ES-I3 (cell line): ENCODE measurements around the gene CSTF1.
A peak's percentile ranks its signal among the peaks of the same experiment; 100 is the strongest.
"Not testable (repeated sequence)": the region's sequence is repeated elsewhere in the genome, so short reads cannot be mapped to it uniquely, and the experiment has no call there.

Experiments used
- H3K36me3 ChIP-seq: 2 replicates; pipeline ENCODE4 v1.6.1; 2013; ENCODE audit warnings: mild to moderate bottlenecking, low read length, control low read depth, moderate library complexity; ENCODE audit not compliant: insufficient read depth
- H3K4me1 ChIP-seq: 2 replicates; pipeline ENCODE4 v1.6.1; 2013; ENCODE audit warnings: mild to moderate bottlenecking, control low read depth, low read length; ENCODE audit not compliant: insufficient read depth
- H3K9ac ChIP-seq: 2 replicates; pipeline ENCODE4 v1.6.1; 2013; ENCODE audit warnings: low read depth, mild to moderate bottlenecking, low read length, moderate library complexity
- H3K9me3 ChIP-seq: 2 replicates; pipeline ENCODE4 v1.6.1; 2013; ENCODE audit warnings: mild to moderate bottlenecking, low read length, moderate library complexity; ENCODE audit not compliant: control insufficient read depth, insufficient read depth

The CSTF1 gene

GRCh38 chr20:56382696-56383095 lies 9.7 kb upstream of the CSTF1 start:
- Histone ChIP-seq H3K9me3 (no peaks in the 10 kb centered on the region), H3K9ac (no peak overlapping the region), H3K36me3 (peaks cover 17% of the 10 kb centered on the region)

GRCh38 chr20:56383334-56383733 lies 9.1 kb upstream of the CSTF1 start:
- Histone ChIP-seq H3K36me3 (peaks cover 17% of the 10 kb centered on the region), H3K9ac (no peak overlapping the region), H3K4me1 (peaks cover 4% of the 10 kb centered on the region; the same call in 1 of the 2 replicates), H3K9me3 (no peaks in the 10 kb centered on the region)

More at GRCh38 chr20:56382696-56383095, 9.7 kb upstream of the CSTF1 start:
- H3K4me1 ChIP-seq, result peaks cover 4% of the 10 kb centered on the region; the same call in 1 of the 2 replicates

- no peaks in the 10 kb centered on the region for H3K9me3 ChIP-seq
- H3K9ac ChIP-seq, result no peak overlapping the region
- peaks cover 17% of the 10 kb centered on the region; the same call in 1 of the 2 replicates for H3K36me3 ChIP-seq
- H3K4me1 ChIP-seq, result peaks cover 4% of the 10 kb centered on the region; the same call in 1 of the 2 replicates
Measured at GRCh38 chr20:56385130-56385529, 7.3 kb upstream of the CSTF1 start.

GRCh38 chr20:56386219-56386618 lies 6.2 kb upstream of the CSTF1 start:
- H3K36me3 ChIP-seq, result peaks cover 19% of the 10 kb centered on the region; the same call in 1 of the 2 replicates
- no peaks in the 10 kb centered on the region for H3K9me3 ChIP-seq
- peaks cover 6% of the 10 kb centered on the region; the same call in 1 of the 2 replicates for H3K4me1 ChIP-seq
- no peak overlapping the region for H3K9ac ChIP-seq

- Histone ChIP-seq H3K9ac (no peak overlapping the region), H3K4me1 (peaks cover 3% of the 10 kb centered on the region; the same call in 1 of the 2 replicates), H3K36me3 (peaks cover 19% of the 10 kb centered on the region; the same call in 1 of the 2 replicates), H3K9me3 (no peaks in the 10 kb centered on the region)
Measured at GRCh38 chr20:56388882-56389281, 3.6 kb upstream of the CSTF1 start.

GRCh38 chr20:56389807-56390206 lies 2.6 kb upstream of the CSTF1 start:
- peaks cover 15% of the 10 kb centered on the region; the same call in 1 of the 2 replicates for H3K36me3 ChIP-seq
- peaks cover 3% of the 10 kb centered on the region; the same call in 1 of the 2 replicates for H3K4me1 ChIP-seq
- no peaks in the 10 kb centered on the region for H3K9me3 ChIP-seq
- no peak overlapping the region for H3K9ac ChIP-seq

- H3K9ac ChIP-seq, H3K9me3 ChIP-seq, H3K4me1 ChIP-seq: not testable (repeated sequence)
- H3K36me3 ChIP-seq, result peaks cover 18% of the 10 kb centered on the region; the same call in 1 of the 2 replicates
Measured at GRCh38 chr20:56390396-56390795, 2.0 kb upstream of the CSTF1 start.

- no peaks in the 10 kb centered on the region for H3K9me3 ChIP-seq
- H3K4me1 ChIP-seq, result peaks cover 3% of the 10 kb centered on the region; the same call in 1 of the 2 replicates
- H3K9ac ChIP-seq, result peak overlapping the region; percentile 88
- peaks cover 24% of the 10 kb centered on the region; the same call in 1 of the 2 replicates for H3K36me3 ChIP-seq
Measured at GRCh38 chr20:56391037-56391436, 1.4 kb upstream of the CSTF1 start.

GRCh38 chr20:56391596-56392131 lies 781 bp upstream of the CSTF1 start:
- H3K9me3 ChIP-seq, result no peaks in the 10 kb centered on the region
- peaks cover 26% of the 10 kb centered on the region; the same call in 1 of the 2 replicates for H3K36me3 ChIP-seq

GRCh38 chr20:56392881-56393482 lies 537 bp downstream of the CSTF1 start:
- peaks cover 3% of the 10 kb centered on the region; the same call in 1 of the 2 replicates for H3K4me1 ChIP-seq
- peak overlapping the region; percentile 88 for H3K9ac ChIP-seq
- H3K9me3 ChIP-seq, result no peaks in the 10 kb centered on the region
- peaks cover 29% of the 10 kb centered on the region; the same call in 1 of the 2 replicates for H3K36me3 ChIP-seq

More at GRCh38 chr20:56391596-56392131, 781 bp upstream of the CSTF1 start:
- Histone ChIP-seq H3K4me1 (peaks cover 3% of the 10 kb centered on the region; the same call in 1 of the 2 replicates), H3K9ac (peak overlapping the region; percentile 88)

GRCh38 chr20:56393653-56394052 lies 1.2 kb downstream of the CSTF1 start:
- peaks cover 28% of the 10 kb centered on the region; the same call in 1 of the 2 replicates for H3K36me3 ChIP-seq
- H3K9ac ChIP-seq, result peak overlapping the region; percentile 88
- H3K9me3 ChIP-seq, result no peaks in the 10 kb centered on the region
- H3K4me1 ChIP-seq, result peaks cover 3% of the 10 kb centered on the region; the same call in 1 of the 2 replicates

GRCh38 chr20:56395166-56395565 lies 2.7 kb downstream of the CSTF1 start:
- no peak overlapping the region for H3K9ac ChIP-seq
- peaks cover 21% of the 10 kb centered on the region; the same call in 1 of the 2 replicates for H3K36me3 ChIP-seq
- no peaks in the 10 kb centered on the region for H3K9me3 ChIP-seq
- H3K4me1 ChIP-seq, result peaks cover 3% of the 10 kb centered on the region; the same call in 1 of the 2 replicates

GRCh38 chr20:56400001-56400640 lies 7.7 kb downstream of the CSTF1 start:
- Histone ChIP-seq H3K9me3 (no peaks in the 10 kb centered on the region), H3K36me3 (peaks cover 40% of the 10 kb centered on the region), H3K4me1 (no peaks in the 10 kb centered on the region), H3K9ac (no peak overlapping the region)

- no peaks in the 10 kb centered on the region for H3K4me1 ChIP-seq
- no peaks in the 10 kb centered on the region for H3K9me3 ChIP-seq
- H3K9ac ChIP-seq, result no peak overlapping the region
- peaks cover 45% of the 10 kb centered on the region for H3K36me3 ChIP-seq
Measured at GRCh38 chr20:56403465-56403864, 11.0 kb downstream of the CSTF1 start.
